ENCODE data around the gene CACNA1I.

DNA sequence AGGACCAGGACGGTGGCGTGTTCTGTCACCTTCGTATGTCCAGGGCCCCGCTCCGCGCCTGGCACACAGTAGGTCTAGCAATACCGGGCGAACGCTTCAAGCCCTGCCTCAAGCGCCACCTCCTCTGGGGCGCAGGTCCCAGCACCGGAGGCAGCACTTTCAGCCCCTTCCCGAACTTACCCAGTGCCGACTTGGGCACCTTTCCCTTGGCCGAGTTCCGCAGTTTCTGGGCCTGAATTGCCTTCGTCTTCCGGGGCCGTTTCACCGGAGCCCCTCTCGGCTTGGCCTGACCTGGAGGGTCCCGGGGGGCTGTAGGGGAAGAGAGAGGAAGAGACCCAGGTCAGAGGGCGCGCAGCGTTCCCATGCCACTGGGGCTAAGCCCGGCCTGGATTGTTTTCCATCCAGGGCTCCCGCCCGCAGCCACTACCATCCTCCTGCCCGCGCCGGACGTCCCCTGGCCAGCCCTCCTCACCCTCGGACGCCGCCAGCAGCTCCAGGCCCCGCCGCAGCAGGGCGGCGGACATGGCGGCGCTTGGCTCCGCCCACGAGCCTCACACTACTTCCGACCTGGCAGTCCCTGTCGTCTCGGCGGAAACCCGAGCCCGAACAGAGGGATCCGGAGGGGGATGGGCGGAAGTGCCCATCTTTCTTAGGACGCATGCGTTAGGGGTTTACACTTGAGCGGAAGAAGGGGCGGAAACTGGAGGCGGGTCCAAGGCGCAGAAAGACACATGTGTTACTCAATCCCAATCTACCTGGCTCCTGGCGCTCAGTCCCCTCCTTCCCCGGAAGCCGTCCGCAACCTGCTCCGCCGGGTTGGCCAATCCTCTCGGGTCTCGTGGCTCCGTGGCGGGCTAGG, 38.1 kb upstream of the CACNA1I start, which contains the start of gene RPS19BP1:
- TF ChIP-seq, protein P1, sequence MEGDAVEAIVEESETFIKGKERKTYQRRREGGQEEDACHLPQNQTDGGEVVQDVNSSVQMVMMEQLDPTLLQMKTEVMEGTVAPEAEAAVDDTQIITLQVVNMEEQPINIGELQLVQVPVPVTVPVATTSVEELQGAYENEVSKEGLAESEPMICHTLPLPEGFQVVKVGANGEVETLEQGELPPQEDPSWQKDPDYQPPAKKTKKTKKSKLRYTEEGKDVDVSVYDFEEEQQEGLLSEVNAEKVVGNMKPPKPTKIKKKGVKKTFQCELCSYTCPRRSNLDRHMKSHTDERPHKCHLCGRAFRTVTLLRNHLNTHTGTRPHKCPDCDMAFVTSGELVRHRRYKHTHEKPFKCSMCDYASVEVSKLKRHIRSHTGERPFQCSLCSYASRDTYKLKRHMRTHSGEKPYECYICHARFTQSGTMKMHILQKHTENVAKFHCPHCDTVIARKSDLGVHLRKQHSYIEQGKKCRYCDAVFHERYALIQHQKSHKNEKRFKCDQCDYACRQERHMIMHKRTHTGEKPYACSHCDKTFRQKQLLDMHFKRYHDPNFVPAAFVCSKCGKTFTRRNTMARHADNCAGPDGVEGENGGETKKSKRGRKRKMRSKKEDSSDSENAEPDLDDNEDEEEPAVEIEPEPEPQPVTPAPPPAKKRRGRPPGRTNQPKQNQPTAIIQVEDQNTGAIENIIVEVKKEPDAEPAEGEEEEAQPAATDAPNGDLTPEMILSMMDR (IDR thresholded peaks at IDR 0.05): peak in 1 of 7 experiments; percentile 16
- TF ChIP-seq POLR2A (IDR thresholded peaks at IDR 0.05): peak; percentile 67 to 89 (median 85)

All from body of pancreas (tissue), 4 donors.